HCT116 (cell line): ENCODE data around the gene ACVRL1. TPM values are rescaled to one million over a fixed set of nuclear protein-coding genes. Genes with fewer than 3 reads are reported as not detected.

Experiments
- ATAC-seq: fragments of 200-7000 bp; cut with Tn5 transposase; 2 replicates; pipeline ENCODE4 v1.9.1; 2020; ENCODE audit warnings: mild to moderate bottlenecking, moderate library complexity
- BruUV-seq: library from RNA; stranded (reverse); fragments of 400-500 nt; replicated peaks from 2 replicates; lab custom pipeline; 2021; lab: Mats Ljungman, UMichigan
- CTCF ChIA-PET: fragments of 300-600 bp; sonication (Branson Sonifier 250); formaldehyde crosslinking; loops from one replicate; lab custom pipeline; 2021; ENCODE audit warnings: antibody characterized with exemption; lab: Charles Lee
- POLR2A ChIA-PET: fragments of 300-600, 350-600 bp; sonication (Branson Sonifier 250); formaldehyde crosslinking; loops from one replicate; lab custom pipeline; 2021; ENCODE audit warnings: antibody characterized with exemption; lab: Charles Lee
- RAD21 ChIA-PET, 2 experiments: fragments of 300-600 bp; sonication (Branson Sonifier 250); formaldehyde crosslinking; loops; one replicate each; lab custom pipeline; 2023; ENCODE audit warnings: low total read pairs in 2 of 2; ENCODE audit not compliant: uncharacterized antibody in 2 of 2, unreplicated experiment in 2 of 2, low non-redundant PET in 1 of 2; lab: Charles Lee
- DNase-seq: peaks from one replicate; pipeline ENCODE4 v3.0.0-alpha.2; 2010; ENCODE audit warnings: low read depth, low spot score
- H2AFZ ChIP-seq: fragments of 200-600 bp; shearing (Covaris generic), sonication (generic); 2 replicates; pipeline ENCODE4 v1.6.1; 2017; ENCODE audit warnings: low read depth, mixed run types, mixed read lengths, antibody characterized with exemption, low read length; ENCODE audit not compliant: poor library complexity, severe bottlenecking
- H3K27ac ChIP-seq: 2 replicates; pipeline ENCODE4 v1.5.1; 2012; ENCODE audit warnings: low read depth, low read length
- H3K27me3 ChIP-seq: fragments of 200-600 bp; sonication (generic); 2 replicates; pipeline ENCODE4 v1.6.1; 2016; ENCODE audit warnings: mixed run types, low read length, mixed read lengths; ENCODE audit not compliant: insufficient read depth
- H3K36me3 ChIP-seq, 2 experiments: fragments of 200-500 bp in 1 of 2; fragments of 200-600 bp in 1 of 2; sonication (Bioruptor generic) in 1 of 2; sonication (generic) in 1 of 2; 2 replicates each; pipeline versions ENCODE4 v1.5.1 to v1.6.1; 2014 to 2016; ENCODE audit warnings: low read length in 2 of 2, inconsistent platforms in 1 of 2, mixed read lengths in 1 of 2, mixed run types in 1 of 2; ENCODE audit not compliant: insufficient read depth in 2 of 2, control insufficient read depth in 1 of 2
- H3K4me1 ChIP-seq, 2 experiments: fragments of 200-600 bp in 1 of 2; sonication (generic) in 1 of 2; 2 replicates each; pipeline versions ENCODE4 v1.5.1 to v1.6.1; 2012 to 2017; ENCODE audit warnings: low read length in 2 of 2, inconsistent platforms in 1 of 2, mild to moderate bottlenecking in 1 of 2, mixed read lengths in 1 of 2, mixed run types in 1 of 2, moderate library complexity in 1 of 2; ENCODE audit not compliant: insufficient read depth in 2 of 2, control insufficient read depth in 1 of 2
- H3K4me2 ChIP-seq: fragments of 200-600 bp; sonication (generic); 2 replicates; pipeline ENCODE4 v1.6.1; 2017; ENCODE audit warnings: mixed run types, low read length, mixed read lengths
- H3K4me3 ChIP-seq, 2 experiments: fragments of 200-600 bp in 1 of 2; sonication (generic) in 1 of 2; replicated peaks in 1 of 2; 2 replicates each; pipeline ENCODE4 v1.5.1; 2011 to 2016; ENCODE audit warnings: low read length in 2 of 2, control low read depth in 1 of 2, low read depth in 1 of 2, mild to moderate bottlenecking in 1 of 2, mixed read lengths in 1 of 2, mixed run types in 1 of 2
- H3K79me2 ChIP-seq: fragments of 200-600 bp; sonication (generic); 2 replicates; pipeline ENCODE4 v1.6.1; 2017; ENCODE audit warnings: mild to moderate bottlenecking, mixed run types, low read length, moderate library complexity, mixed read lengths; ENCODE audit not compliant: insufficient read depth
- H3K9ac ChIP-seq: fragments of 200-600 bp; sonication (generic); 2 replicates; pipeline ENCODE4 v1.6.1; 2016; ENCODE audit warnings: low read length, mixed read lengths
- H3K9me2 ChIP-seq: fragments of 200-600 bp; sonication (generic), shearing (Covaris generic); 2 replicates; pipeline ENCODE4 v1.6.1; 2017; ENCODE audit warnings: mixed run types, mild to moderate bottlenecking, moderate library complexity; ENCODE audit not compliant: insufficient read depth
- H3K9me3 ChIP-seq, 2 experiments: fragments of 200-500 bp in 1 of 2; fragments of 200-600 bp in 1 of 2; sonication (Bioruptor generic) in 1 of 2; sonication (generic) in 1 of 2; 2 replicates each; pipeline ENCODE4 v1.6.1; 2014 to 2017; ENCODE audit warnings: low read length in 2 of 2, mixed read lengths in 2 of 2, inconsistent platforms in 1 of 2, low read depth in 1 of 2, mild to moderate bottlenecking in 1 of 2, mixed run types in 1 of 2, moderate library complexity in 1 of 2; ENCODE audit not compliant: control insufficient read depth in 1 of 2, insufficient read depth in 1 of 2
- H4K20me1 ChIP-seq: fragments of 200-600 bp; sonication (generic), shearing (Covaris generic); 2 replicates; pipeline ENCODE4 v1.6.1; 2017; ENCODE audit warnings: mixed run types, mild to moderate bottlenecking, moderate library complexity; ENCODE audit not compliant: insufficient read depth
- ATF3 ChIP-seq: IDR thresholded peaks from 2 replicates; pipeline ENCODE4 v1.6.1; 2012
- CBX3 ChIP-seq: IDR thresholded peaks from 2 replicates; pipeline ENCODE4 v1.6.1; 2012; ENCODE audit warnings: low read depth
- CTCF ChIP-seq, 3 experiments: fragments of 200-600 bp in 1 of 3; sonication (generic) in 1 of 3; IDR thresholded peaks in 2 of 3; conservative IDR thresholded peaks in 1 of 3; 2 replicates each; pipeline ENCODE4 v1.5.1; 2012 to 2017; ENCODE audit warnings: low read depth in 2 of 3, low read length in 2 of 3, antibody characterized with exemption in 1 of 3, borderline replicate concordance in 1 of 3, control low read depth in 1 of 3, mild to moderate bottlenecking in 1 of 3, mixed read lengths in 1 of 3, mixed run types in 1 of 3, moderate library complexity in 1 of 3; ENCODE audit not compliant: insufficient read depth in 1 of 3
- EGR1 ChIP-seq: IDR thresholded peaks from 2 replicates; pipeline ENCODE4 v1.6.1; 2012; ENCODE audit warnings: low read depth
- EZH2 ChIP-seq: fragments of 200-600 bp; sonication (generic); IDR thresholded peaks from 2 replicates; pipeline ENCODE4 v1.6.1; 2017; ENCODE audit warnings: antibody characterized with exemption, mixed run types
- EZH2phosphoT487 ChIP-seq: fragments of 200-600 bp; IDR thresholded peaks from 2 replicates; pipeline ENCODE4 v1.6.1; 2018; ENCODE audit warnings: antibody characterized with exemption, borderline replicate concordance
- FOSL1 ChIP-seq: IDR thresholded peaks from 2 replicates; pipeline ENCODE4 v1.6.1; 2012; ENCODE audit warnings: low read depth
- JUND ChIP-seq: IDR thresholded peaks from 2 replicates; pipeline ENCODE4 v1.6.1; 2012
- MAX ChIP-seq: IDR thresholded peaks from 2 replicates; pipeline ENCODE4 v1.6.1; 2012
- POLR2A ChIP-seq: IDR thresholded peaks from 2 replicates; pipeline ENCODE4 v1.7.0; 2011; ENCODE audit warnings: borderline replicate concordance; ENCODE audit not compliant: insufficient read depth, insufficient read length; ENCODE audit errors: extremely low read depth
- POLR2AphosphoS5 ChIP-seq: IDR thresholded peaks from 2 replicates; pipeline ENCODE4 v1.6.1; 2011; ENCODE audit warnings: mild to moderate bottlenecking, low read depth, low read length, moderate library complexity
- RAD21 ChIP-seq: IDR thresholded peaks from 2 replicates; pipeline ENCODE4 v1.6.1; 2012; ENCODE audit warnings: low read depth, mild to moderate bottlenecking
- SIN3A ChIP-seq: IDR thresholded peaks from 2 replicates; pipeline ENCODE4 v1.6.1; 2012; ENCODE audit warnings: low read depth
- SP1 ChIP-seq: IDR thresholded peaks from 2 replicates; pipeline ENCODE4 v1.6.1; 2012; ENCODE audit warnings: low read depth
- SRF ChIP-seq: IDR thresholded peaks from 2 replicates; pipeline ENCODE4 v1.6.1; 2012; ENCODE audit warnings: low read depth
- ZBTB33 ChIP-seq: IDR thresholded peaks from 2 replicates; pipeline ENCODE4 v1.6.1; 2011; ENCODE audit warnings: mild to moderate bottlenecking, low read length, moderate library complexity; ENCODE audit not compliant: insufficient replicate concordance; ENCODE audit errors: extremely low read depth
- ZFX ChIP-seq: fragments of 450-650 bp; IDR thresholded peaks from 2 replicates; pipeline ENCODE4 v1.6.1; 2017
- ZNF274 ChIP-seq: fragments of 200-500 bp; sonication (Bioruptor generic); IDR thresholded peaks from 2 replicates; pipeline ENCODE4 v1.6.1; 2014; ENCODE audit warnings: mild to moderate bottlenecking, low read depth, low read length, inconsistent platforms
- intact Hi-C: fragments of 100-400 bp; cut with micrococcal nuclease; formaldehyde crosslinking; loops from 2 replicates; pipeline ENCODE4 v1.10.0; 2022
- total RNA-seq: library from RNA; stranded (reverse); gene quantifications from one replicate; pipeline ENCODE4 v1.2.1, GENCODE V29; 2021; ENCODE audit not compliant: unreplicated experiment

Gene ACVRL1
- total RNA-seq, 1 experiment from 2014 or later, result 2.5 TPM

GRCh38 chr12:51942501-51943000 is 35.2 kb downstream of the ACVRL1 start:
- Histone ChIP-seq H4K20me1 (no peaks in the 10 kb centered on the region), H3K27me3 (no peaks in the 10 kb centered on the region), H3K36me3 (no peaks in the 10 kb centered on the region), H3K9ac (no peak overlapping the region), H3K79me2 (no peaks in the 10 kb centered on the region), H3K4me1 (no peaks in the 10 kb centered on the region), H3K9me3 (peaks cover 11 to 17% of the 10 kb centered on the region in 2 experiments; a peak in 3 of 4 replicates), H3K9me2 (no peaks in the 10 kb centered on the region), H3K4me2 (no peak overlapping the region), H2AFZ (no peak overlapping the region), H3K27ac (no peak overlapping the region), H3K4me3 (no peak overlapping the region)
- intact Hi-C loops, result no loop called here
- ChIA-PET CTCF (no interaction called here), RAD21 (no interaction called here), POLR2A (no interaction called here)
- no peak for ATAC-seq
- no peak for DNase-seq
- TF ChIP-seq EGR1 (no peak), EZH2 (no peak), ZNF274 (no peak), SIN3A (no peak), CBX3 (no peak), SRF (no peak), MAX (no peak), POLR2AphosphoS5 (no peak), FOSL1 (no peak), ZFX (no peak), SP1 (no peak), JUND (no peak), RAD21 (no peak)
- BruUV-seq, result no TSS peak

- ChIA-PET RAD21 (no interaction called here), POLR2A (no interaction called here), CTCF (no interaction called here)
- Histone ChIP-seq H3K9me3 (peaks cover 11 to 17% of the 10 kb centered on the region in 2 experiments; a peak in 3 of 4 replicates), H3K4me2 (no peak overlapping the region), H3K9me2 (no peaks in the 10 kb centered on the region), H3K27ac (no peak overlapping the region), H3K4me3 (no peak overlapping the region), H4K20me1 (no peaks in the 10 kb centered on the region), H3K9ac (no peak overlapping the region), H2AFZ (no peak overlapping the region), H3K4me1 (no peaks in the 10 kb centered on the region), H3K27me3 (no peaks in the 10 kb centered on the region), H3K36me3 (no peaks in the 10 kb centered on the region), H3K79me2 (no peaks in the 10 kb centered on the region)
- BruUV-seq, result no TSS peak
- ATAC-seq (no peak), DNase-seq (no peak)
- intact Hi-C loops, result no loop called here
- no peak for TF ChIP-seq ATF3
- TF ChIP-seq SRF, result no peak
- TF ChIP-seq RAD21, result no peak
- TF ChIP-seq CTCF (IDR thresholded peaks at IDR 0.05 in 2 of 3, conservative IDR thresholded peaks at IDR 0.05 in 1 of 3; ENCODE audit: borderline replicate concordance in 1 of 3, insufficient read depth in 1 of 3, low read depth in 2 of 3, low read length in 2 of 3), result no peak
- TF ChIP-seq FOSL1, result no peak
- no peak for TF ChIP-seq EZH2
- TF ChIP-seq JUND, result no peak
- no peak for TF ChIP-seq CBX3
- TF ChIP-seq ZBTB33, result no peak
- no peak for TF ChIP-seq POLR2A
- TF ChIP-seq EZH2phosphoT487, result no peak
These were observed 36.0 kb downstream of the ACVRL1 start for GRCh38 chr12:51943346-51943745.
